GM23248 (cell line): ENCODE data around the gene COL4A4.

ENCODE experiments used
- EZH2 ChIP-seq: fragments of 200-600 bp; sonication (generic); IDR thresholded peaks from 2 replicates; pipeline ENCODE4 v1.6.1; 2018; ENCODE audit warnings: antibody characterized with exemption, mild to moderate bottlenecking; ENCODE audit not compliant: insufficient read depth, poor library complexity, severe bottlenecking
- EZH2phosphoT487 ChIP-seq: fragments of 200-600 bp; sonication (generic); IDR thresholded peaks from 2 replicates; pipeline ENCODE4 v1.6.1; 2018; ENCODE audit warnings: antibody characterized with exemption, moderate library complexity, mild to moderate bottlenecking, low read depth; ENCODE audit not compliant: insufficient read depth

DNA sequence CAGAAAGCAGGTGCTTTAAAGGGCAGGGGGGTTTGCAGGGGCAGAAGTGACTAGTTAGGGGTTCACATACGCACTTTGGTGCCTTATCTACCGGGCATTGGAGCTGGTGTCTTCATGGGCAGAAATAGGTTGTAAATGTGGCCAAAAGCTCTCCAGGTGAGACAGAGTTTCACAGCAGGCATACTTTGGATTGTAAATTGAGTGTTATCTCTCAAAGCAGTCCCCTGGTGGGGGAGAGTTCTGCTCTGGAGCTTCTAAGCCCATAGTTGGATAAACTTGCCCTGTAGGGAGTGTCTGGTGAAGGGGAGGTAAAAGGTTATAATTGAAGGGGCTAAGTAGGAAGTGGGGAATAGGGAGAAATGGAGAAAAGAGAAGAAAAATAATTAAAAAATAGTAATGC lies 43.6 kb upstream of the COL4A4 start:
- TF ChIP-seq EZH2phosphoT487 (no peak), EZH2 (no peak)
